Stomach (tissue), 4 donors: ENCODE results near the gene ACO1.

Experiments used
- EP300 ChIP-seq: sonication (generic); formaldehyde crosslinking; IDR thresholded peaks from one replicate; pipeline ENCODE4 v1.6.1; 2017; ENCODE audit warnings: antibody characterized with exemption
- POLR2A ChIP-seq, 4 donors: fragments of 450-650 bp; IDR thresholded peaks; one replicate each; pipeline ENCODE4 v1.6.1; 2016; ENCODE audit warnings: antibody characterized with exemption in 4 of 4, control low read depth in 2 of 4, mild to moderate bottlenecking in 1 of 4, moderate library complexity in 1 of 4
- POLR2AphosphoS5 ChIP-seq, 3 donors: sonication (generic); formaldehyde crosslinking; IDR thresholded peaks; one replicate each; pipeline ENCODE4 v1.6.1; 2016; ENCODE audit warnings: antibody characterized with exemption in 3 of 3
- TF ChIP-seq, protein P1 (sequence below), 7 experiments: fragments of 450-650 bp in 4 of 7; fragments of 200-600 bp in 3 of 7; sonication (generic) in 3 of 7; IDR thresholded peaks; one replicate each; pipeline ENCODE4 v1.5.1; 2016 to 2019; ENCODE audit warnings: antibody characterized with exemption in 7 of 7, control low read depth in 2 of 7, mild to moderate bottlenecking in 1 of 7

DNA sequence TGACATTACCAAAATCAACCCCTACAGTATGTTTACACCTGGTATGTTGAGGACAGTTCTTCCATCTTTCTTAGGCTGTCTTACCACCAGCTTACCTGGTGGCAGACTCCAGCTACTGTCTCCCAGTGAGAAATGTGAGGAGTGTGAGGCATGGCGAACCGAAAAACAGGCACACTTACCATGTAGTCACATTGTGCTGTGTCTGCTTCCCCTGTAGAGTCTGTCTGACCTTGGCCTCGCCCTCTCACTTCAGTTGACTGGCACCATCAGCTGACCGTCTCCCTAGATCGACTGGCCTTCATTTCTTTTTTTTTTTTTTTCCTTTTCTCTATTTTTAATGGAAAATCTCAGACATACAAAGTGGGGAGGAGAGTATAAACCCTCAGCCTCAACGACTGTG lies 4.9 kb downstream of the ACO1 start:
- no peak for TF ChIP-seq POLR2AphosphoS5 (IDR thresholded peaks at IDR 0.05)
- TF ChIP-seq, protein P1, sequence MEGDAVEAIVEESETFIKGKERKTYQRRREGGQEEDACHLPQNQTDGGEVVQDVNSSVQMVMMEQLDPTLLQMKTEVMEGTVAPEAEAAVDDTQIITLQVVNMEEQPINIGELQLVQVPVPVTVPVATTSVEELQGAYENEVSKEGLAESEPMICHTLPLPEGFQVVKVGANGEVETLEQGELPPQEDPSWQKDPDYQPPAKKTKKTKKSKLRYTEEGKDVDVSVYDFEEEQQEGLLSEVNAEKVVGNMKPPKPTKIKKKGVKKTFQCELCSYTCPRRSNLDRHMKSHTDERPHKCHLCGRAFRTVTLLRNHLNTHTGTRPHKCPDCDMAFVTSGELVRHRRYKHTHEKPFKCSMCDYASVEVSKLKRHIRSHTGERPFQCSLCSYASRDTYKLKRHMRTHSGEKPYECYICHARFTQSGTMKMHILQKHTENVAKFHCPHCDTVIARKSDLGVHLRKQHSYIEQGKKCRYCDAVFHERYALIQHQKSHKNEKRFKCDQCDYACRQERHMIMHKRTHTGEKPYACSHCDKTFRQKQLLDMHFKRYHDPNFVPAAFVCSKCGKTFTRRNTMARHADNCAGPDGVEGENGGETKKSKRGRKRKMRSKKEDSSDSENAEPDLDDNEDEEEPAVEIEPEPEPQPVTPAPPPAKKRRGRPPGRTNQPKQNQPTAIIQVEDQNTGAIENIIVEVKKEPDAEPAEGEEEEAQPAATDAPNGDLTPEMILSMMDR (IDR thresholded peaks at IDR 0.05), result no peak
- no peak for TF ChIP-seq EP300
- TF ChIP-seq POLR2A (IDR thresholded peaks at IDR 0.05), result no peak
